Testis (tissue), 3 donors: ENCODE results near the gene RFC5. TPM values are rescaled to one million over a fixed set of nuclear protein-coding genes. Genes with fewer than 3 reads are reported as not detected.
A peak's percentile ranks its signal among the peaks of the same experiment; 100 is the strongest.

Source experiments
- DNase-seq: peaks from one replicate; pipeline ENCODE4 v3.0.0-alpha.2; 2019
- H3K27ac ChIP-seq, 2 donors: fragments of 200-600 bp; sonication (generic); one replicate each; pipeline ENCODE4 v1.5.1; 2019
- H3K27me3 ChIP-seq: fragments of 200-600 bp; sonication (generic); one replicate; pipeline ENCODE4 v1.5.1; 2019
- H3K36me3 ChIP-seq: fragments of 200-600 bp; sonication (generic); one replicate; pipeline ENCODE4 v1.5.1; 2017; ENCODE audit warnings: low read depth; ENCODE audit errors: missing control alignments
- H3K4me1 ChIP-seq: fragments of 200-600 bp; sonication (generic); one replicate; pipeline ENCODE4 v1.5.1; 2019
- H3K4me3 ChIP-seq, 2 donors: fragments of 200-600 bp; sonication (generic); one replicate each; pipeline ENCODE4 v1.5.1; 2017 to 2019
- H3K9me3 ChIP-seq: fragments of 200-600 bp; sonication (generic); one replicate; pipeline ENCODE4 v1.5.1; 2017
- POLR2A ChIP-seq: fragments of 450-650 bp; IDR thresholded peaks from one replicate; pipeline ENCODE4 v1.6.1; 2017; ENCODE audit warnings: antibody characterized with exemption, mild to moderate bottlenecking, moderate library complexity
- WGBS, 2 donors: methylation state at CpG; one replicate each; pipeline ENCODE4 v1.1.5; 2018; 5-methylcytosine and 5-hydroxymethylcytosine counted together
- intact Hi-C: fragments of 100-400 bp; cut with DNase I; formaldehyde crosslinking; loops from one replicate; pipeline ENCODE4 v1.15.1; 2023; ENCODE audit warnings: low total_unique reads
- polyA plus RNA-seq: library from polyadenylated mRNA; stranded (reverse); fragments of 350-450 nt; fragmentation: Illumina TruSeq; extraction: RNeasy Lipid Tissue Mini Kit (QIAGEN cat#74804); gene quantifications from one replicate; pipeline ENCODE4 v1.2.3, GENCODE V29; 2014; ENCODE audit warnings: low read depth, low replicate concordance; ENCODE audit not compliant: insufficient read depth
- total RNA-seq, 2 donors: library from RNA; depleted of rRNA; stranded (reverse); fragments of >200 nt; gene quantifications; one replicate each; pipeline ENCODE4 v1.2.3, GENCODE V29; 2016
- TF ChIP-seq, protein P1 (sequence below), 3 experiments: fragments of 450-650 bp in 2 of 3; fragments of 200-600 bp in 1 of 3; sonication (generic) in 1 of 3; IDR thresholded peaks; one replicate each; pipeline ENCODE4 v1.5.1; 2016 to 2019; ENCODE audit warnings: antibody characterized with exemption in 3 of 3, mild to moderate bottlenecking in 2 of 3, moderate library complexity in 1 of 3

RFC5 gene
- total and polyA plus RNA-seq, 3 donors from 2014 or later = 20.0 to 23.0 (median 20.9) TPM

DNA sequence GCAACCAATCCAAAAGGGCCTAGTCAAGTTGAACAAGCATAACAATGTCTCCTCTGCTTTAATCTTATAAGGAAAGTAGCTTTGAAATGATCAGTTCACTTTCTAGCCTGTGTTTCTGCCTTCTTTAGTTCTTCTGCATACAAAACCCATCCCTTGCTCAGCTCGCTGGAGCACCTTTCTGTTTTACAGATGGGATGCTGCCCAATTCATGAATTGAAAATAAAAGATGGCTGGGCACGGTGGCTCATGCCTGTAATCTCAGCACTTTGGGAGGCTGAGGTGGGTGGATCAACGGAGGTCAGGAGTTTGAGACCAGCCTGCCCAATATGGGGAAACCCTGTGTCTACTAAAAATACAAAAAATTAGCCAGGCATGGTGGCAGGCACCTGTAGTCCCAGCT is 4.5 kb upstream of the RFC5 start:
- no peaks in the 10 kb centered on the region for H3K36me3 ChIP-seq
- no peaks in the 10 kb centered on the region for H3K9me3 ChIP-seq
- no peak overlapping the region for H3K4me3 ChIP-seq
- H3K27me3 ChIP-seq = no peaks in the 10 kb centered on the region
- no peaks in the 10 kb centered on the region for H3K4me1 ChIP-seq
- TF ChIP-seq, protein P1, sequence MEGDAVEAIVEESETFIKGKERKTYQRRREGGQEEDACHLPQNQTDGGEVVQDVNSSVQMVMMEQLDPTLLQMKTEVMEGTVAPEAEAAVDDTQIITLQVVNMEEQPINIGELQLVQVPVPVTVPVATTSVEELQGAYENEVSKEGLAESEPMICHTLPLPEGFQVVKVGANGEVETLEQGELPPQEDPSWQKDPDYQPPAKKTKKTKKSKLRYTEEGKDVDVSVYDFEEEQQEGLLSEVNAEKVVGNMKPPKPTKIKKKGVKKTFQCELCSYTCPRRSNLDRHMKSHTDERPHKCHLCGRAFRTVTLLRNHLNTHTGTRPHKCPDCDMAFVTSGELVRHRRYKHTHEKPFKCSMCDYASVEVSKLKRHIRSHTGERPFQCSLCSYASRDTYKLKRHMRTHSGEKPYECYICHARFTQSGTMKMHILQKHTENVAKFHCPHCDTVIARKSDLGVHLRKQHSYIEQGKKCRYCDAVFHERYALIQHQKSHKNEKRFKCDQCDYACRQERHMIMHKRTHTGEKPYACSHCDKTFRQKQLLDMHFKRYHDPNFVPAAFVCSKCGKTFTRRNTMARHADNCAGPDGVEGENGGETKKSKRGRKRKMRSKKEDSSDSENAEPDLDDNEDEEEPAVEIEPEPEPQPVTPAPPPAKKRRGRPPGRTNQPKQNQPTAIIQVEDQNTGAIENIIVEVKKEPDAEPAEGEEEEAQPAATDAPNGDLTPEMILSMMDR (IDR thresholded peaks at IDR 0.05) = no peak
- TF ChIP-seq POLR2A = no peak
- intact Hi-C loops = no loop called here
- WGBS, 2 donors = 93 to 94% methylated on average over 3 of the region's 3 CpGs
- DNase-seq = no peak
- H3K27ac ChIP-seq = no peak overlapping the region

DNA sequence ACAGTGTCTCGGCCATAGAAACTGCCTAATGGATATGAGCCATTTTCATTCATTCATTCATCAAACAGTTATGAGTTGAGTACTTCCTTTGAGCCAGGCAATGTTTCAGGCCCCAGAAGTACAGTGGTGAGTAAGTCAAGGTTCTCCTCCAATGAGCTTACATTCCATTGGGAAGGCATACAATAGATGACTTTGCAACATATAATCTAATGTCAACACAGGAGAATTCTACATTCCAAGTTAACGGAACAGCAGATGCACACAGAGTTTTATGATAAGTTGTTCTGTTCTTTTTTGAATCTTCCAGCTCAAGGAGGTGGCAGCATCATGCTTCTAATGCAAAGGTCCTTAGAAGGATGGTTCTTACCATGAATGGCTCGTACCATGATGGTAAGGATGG is 3.2 kb upstream of the RFC5 start:
- Histone ChIP-seq H3K9me3 (no peaks in the 10 kb centered on the region), H3K27ac (no peak overlapping the region), H3K36me3 (no peaks in the 10 kb centered on the region), H3K4me3 (no peak overlapping the region), H3K27me3 (no peaks in the 10 kb centered on the region), H3K4me1 (no peaks in the 10 kb centered on the region)
- intact Hi-C loops = no loop called here
- DNase-seq = no peak
- 84 to 88% methylated on average over 3 of the region's 3 CpGs for WGBS, 2 donors
- TF ChIP-seq POLR2A = no peak
- TF ChIP-seq, protein P1 (IDR thresholded peaks at IDR 0.05) = no peak

DNA sequence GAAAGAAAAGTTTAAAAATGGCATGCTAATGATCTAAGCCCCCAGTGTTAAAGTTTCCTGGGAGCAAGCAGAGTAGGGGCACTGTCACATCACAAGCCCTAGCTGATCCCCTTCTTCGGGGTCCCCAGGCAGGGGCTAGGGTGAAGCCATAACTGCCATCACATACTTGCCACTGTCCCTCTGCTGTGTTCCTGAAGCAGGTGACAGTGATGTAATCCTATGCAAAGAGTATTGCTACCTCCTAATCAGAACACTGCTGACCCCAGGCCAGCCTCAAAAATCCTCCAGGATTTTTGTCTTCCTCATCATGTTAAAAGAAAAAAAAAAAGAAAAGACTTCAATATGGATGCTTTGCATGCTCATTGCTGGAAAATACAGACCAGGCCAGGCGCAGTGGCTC is 1.2 kb upstream of the RFC5 start:
- Histone ChIP-seq H3K36me3 (no peaks in the 10 kb centered on the region), H3K9me3 (no peaks in the 10 kb centered on the region), H3K27ac (no peak overlapping the region), H3K4me1 (no peaks in the 10 kb centered on the region), H3K27me3 (no peaks in the 10 kb centered on the region), H3K4me3 (no peak overlapping the region)
- 69 to 78% methylated on average over 2 of the region's 2 CpGs for whole genome bisulfite sequencing, 2 donors
- TF ChIP-seq, protein P1 (IDR thresholded peaks at IDR 0.05) = no peak
- no peak for TF ChIP-seq POLR2A
- no peak for DNase-seq
- intact Hi-C loops = no loop called here

DNA sequence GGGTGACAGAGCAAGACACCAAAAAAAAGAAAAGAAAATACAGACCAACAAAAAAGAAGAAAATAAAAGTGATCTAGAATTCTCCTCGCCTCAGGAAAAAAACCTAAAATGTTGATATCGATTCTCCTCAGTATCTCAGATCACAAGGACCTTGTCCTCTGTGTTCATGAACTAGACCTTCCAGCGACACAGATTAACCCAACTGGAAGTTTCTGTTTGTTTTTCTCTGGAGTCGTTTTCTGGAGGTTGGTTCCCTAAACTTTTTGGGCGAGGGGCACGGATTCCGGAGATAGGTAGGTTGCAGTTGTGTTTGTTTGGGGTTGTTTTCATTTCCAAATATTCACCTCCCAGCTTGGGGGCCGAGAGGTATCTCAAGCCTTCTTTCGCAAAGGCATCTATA is 559 bp upstream of the RFC5 start:
- H3K27ac ChIP-seq = no peak overlapping the region
- intact Hi-C loops = no loop called here
- no peaks in the 10 kb centered on the region for H3K27me3 ChIP-seq
- H3K4me3 ChIP-seq = peak overlapping the region; percentile 55 to 85
- no peak for DNase-seq
- no peaks in the 10 kb centered on the region for H3K4me1 ChIP-seq
- 7 to 10% methylated on average over 9 of the region's 9 CpGs for WGBS, 2 donors
- TF ChIP-seq, protein P1 (IDR thresholded peaks at IDR 0.05) = no peak
- no peak for TF ChIP-seq POLR2A
- H3K9me3 ChIP-seq = no peaks in the 10 kb centered on the region
- no peaks in the 10 kb centered on the region for H3K36me3 ChIP-seq

DNA sequence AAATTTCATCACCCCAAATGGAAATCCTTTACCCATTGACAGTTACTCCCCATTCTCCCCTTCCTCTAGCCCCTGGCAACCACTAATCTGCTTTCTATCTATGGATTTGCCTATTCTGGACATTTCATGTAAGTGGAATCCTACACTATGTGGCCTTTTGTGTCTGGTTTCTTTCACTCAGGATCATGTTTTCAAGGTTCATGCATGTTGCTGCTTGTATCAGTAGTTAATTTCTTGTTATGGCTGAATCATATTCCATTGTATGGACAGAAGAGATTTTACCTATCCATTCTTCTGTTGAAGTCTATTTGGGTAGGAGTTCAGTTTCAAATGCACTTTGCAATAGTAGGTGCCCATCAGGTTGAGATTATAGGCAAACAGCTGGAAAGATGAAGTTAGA is 1.4 kb downstream of the RFC5 start:
- H3K27ac ChIP-seq = no peak overlapping the region
- no peaks in the 10 kb centered on the region for H3K9me3 ChIP-seq
- no peaks in the 10 kb centered on the region for H3K36me3 ChIP-seq
- no peak for DNase-seq
- H3K27me3 ChIP-seq = no peaks in the 10 kb centered on the region
- H3K4me1 ChIP-seq = peaks cover 2% of the 10 kb centered on the region
- TF ChIP-seq, protein P1 (IDR thresholded peaks at IDR 0.05) = no peak
- TF ChIP-seq POLR2A = no peak
- intact Hi-C loops = no loop called here
- no peak overlapping the region for H3K4me3 ChIP-seq
